Activated T-helper 1 cell treated with anti-CD3 and anti-CD28 coated beads, Interleukin-12 subunit alpha, Interleukin-12 subunit beta, Interleukin-2, Interleukin-4 antibody, amounts not matched to agents 30 ng/mL and 10 ng/mL and 1 ng/mL, durations not matched to agents 14 hours and 24 hours and 36 hours (primary cell): ENCODE measurements around the gene STMND1. TPM values are rescaled to one million over a fixed set of nuclear protein-coding genes. Genes with fewer than 3 reads are reported as not detected.

Experiments used
- DNase-seq: peaks from one replicate; pipeline ENCODE4 v3.0.0; 2021; ENCODE audit warnings: low spot score
- H3K27ac Mint-ChIP-seq: one replicate; pipeline ENCODE4 v1.8.0; 2021; ENCODE audit warnings: mild to moderate bottlenecking, mixed read lengths
- H3K27me3 Mint-ChIP-seq: one replicate; pipeline ENCODE4 v1.8.0; 2022; ENCODE audit warnings: mild to moderate bottlenecking, moderate library complexity, mixed read lengths; ENCODE audit not compliant: insufficient read depth
- H3K36me3 Mint-ChIP-seq: one replicate; pipeline ENCODE4 v1.8.0; 2021; ENCODE audit warnings: low read depth, mixed read lengths
- H3K4me1 Mint-ChIP-seq: one replicate; pipeline ENCODE4 v1.8.0; 2021; ENCODE audit warnings: low read depth, mixed read lengths
- H3K4me3 Mint-ChIP-seq: one replicate; pipeline ENCODE4 v1.8.0; 2021; ENCODE audit warnings: mild to moderate bottlenecking, moderate library complexity, mixed read lengths
- H3K9me3 Mint-ChIP-seq: one replicate; pipeline ENCODE4 v1.8.0; 2021; ENCODE audit warnings: mixed read lengths
- intact Hi-C: fragments of 100-400 bp; cut with micrococcal nuclease; formaldehyde crosslinking; loops from one replicate; pipeline ENCODE4 v1.15.1; 2024
- total RNA-seq: library from RNA; stranded (reverse); gene quantifications from 2 replicates; pipeline ENCODE4 v1.2.3, GENCODE V29; 2022

STMND1 gene
- total RNA-seq, 1 donor from 2014 or later, result not detected

DNA sequence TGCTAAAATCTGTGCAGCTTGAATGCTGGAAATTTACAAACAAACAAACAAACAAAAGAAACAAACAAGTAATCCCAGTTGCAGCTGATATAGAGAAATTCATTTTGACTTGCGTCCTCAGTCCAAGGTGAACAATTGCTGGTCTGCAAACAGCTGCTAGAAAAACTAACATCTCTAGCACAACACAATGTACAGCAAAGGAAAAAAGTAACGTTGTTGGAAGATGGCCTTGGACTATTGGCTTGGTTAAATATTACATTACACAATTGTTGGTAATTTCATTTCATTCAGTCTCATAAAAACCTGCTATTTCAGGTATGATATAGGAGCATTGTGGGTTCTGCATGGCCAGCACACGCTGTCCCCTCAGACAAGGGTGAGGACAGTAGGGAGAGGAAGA lies 50.0 kb downstream of the STMND1 start:
- Mint-ChIP-seq H3K36me3 (no peaks in the 10 kb centered on the region), H3K4me3 (no peak overlapping the region), H3K9me3 (peaks cover 10% of the 10 kb centered on the region), H3K27ac (no peak overlapping the region), H3K27me3 (no peaks in the 10 kb centered on the region), H3K4me1 (no peaks in the 10 kb centered on the region)
- no peak for DNase-seq
- intact Hi-C loops, result no loop called here

DNA sequence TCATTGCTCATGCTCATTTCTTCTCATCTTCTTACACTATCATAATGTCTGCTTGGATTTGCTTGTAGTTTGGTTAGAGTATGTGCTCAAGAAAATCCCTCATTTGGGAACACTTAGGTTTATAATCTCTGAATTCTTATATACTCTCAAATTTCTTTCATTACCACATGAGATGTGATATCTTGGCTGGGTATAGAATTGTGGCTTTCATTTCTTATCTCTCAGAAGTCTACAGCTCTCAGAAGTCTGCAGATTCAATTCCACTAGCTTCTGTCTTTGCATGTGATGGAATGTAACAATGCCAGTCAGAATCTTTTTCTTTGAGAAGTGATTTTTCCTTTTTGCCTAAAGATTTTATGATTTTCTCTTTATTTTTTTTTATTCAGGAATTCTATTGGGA lies 50.9 kb downstream of the STMND1 start:
- H3K27me3 Mint-ChIP-seq, result no peaks in the 10 kb centered on the region
- H3K4me1 Mint-ChIP-seq, result no peaks in the 10 kb centered on the region
- DNase-seq, result no peak
- peaks cover 10% of the 10 kb centered on the region for H3K9me3 Mint-ChIP-seq
- H3K36me3 Mint-ChIP-seq, result no peaks in the 10 kb centered on the region
- intact Hi-C loops, result no loop called here
- no peak overlapping the region for H3K27ac Mint-ChIP-seq
- no peak overlapping the region for H3K4me3 Mint-ChIP-seq

- Mint-ChIP-seq H3K9me3 (peaks cover 10% of the 10 kb centered on the region), H3K27ac (no peak overlapping the region), H3K27me3 (no peaks in the 10 kb centered on the region), H3K4me1 (no peaks in the 10 kb centered on the region), H3K36me3 (no peaks in the 10 kb centered on the region), H3K4me3 (no peak overlapping the region)
- intact Hi-C loops, result loop anchor here (1.0 to 2.0 kb wide), 3 partner anchors 648 to 966 kb away; partner anchors contain the start of gene NHLRC1
- peak; percentile 17 for DNase-seq
Measured at GRCh38 chr6:17156112-17156921, 54.5 kb downstream of the STMND1 start.

- no peaks in the 10 kb centered on the region for H3K4me1 Mint-ChIP-seq
- intact Hi-C loops, result loop anchor here (1.0 to 2.0 kb wide), 3 partner anchors 647 to 966 kb away; partner anchors contain the start of gene NHLRC1
- DNase-seq, result no peak
- no peak overlapping the region for H3K27ac Mint-ChIP-seq
- H3K27me3 Mint-ChIP-seq, result no peaks in the 10 kb centered on the region
- no peak overlapping the region for H3K4me3 Mint-ChIP-seq
- H3K9me3 Mint-ChIP-seq, result peaks cover 10% of the 10 kb centered on the region
- H3K36me3 Mint-ChIP-seq, result no peaks in the 10 kb centered on the region
Measured at GRCh38 chr6:17156966-17157365, 55.1 kb downstream of the STMND1 start.

- no peak overlapping the region for H3K27ac Mint-ChIP-seq
- H3K27me3 Mint-ChIP-seq, result no peaks in the 10 kb centered on the region
- peaks cover 6% of the 10 kb centered on the region for H3K9me3 Mint-ChIP-seq
- intact Hi-C loops, result loop anchor here (2.0 kb wide), 1 partner anchor 965 kb away; the partner anchor contains the start of gene NHLRC1
- no peaks in the 10 kb centered on the region for H3K36me3 Mint-ChIP-seq
- no peak overlapping the region for H3K4me3 Mint-ChIP-seq
- DNase-seq, result no peak
- H3K4me1 Mint-ChIP-seq, result no peaks in the 10 kb centered on the region
Measured at GRCh38 chr6:17157617-17158016, 55.8 kb downstream of the STMND1 start.

GRCh38 chr6:17159240-17159639 lies 57.4 kb downstream of the STMND1 start:
- H3K36me3 Mint-ChIP-seq, result no peaks in the 10 kb centered on the region

DNA sequence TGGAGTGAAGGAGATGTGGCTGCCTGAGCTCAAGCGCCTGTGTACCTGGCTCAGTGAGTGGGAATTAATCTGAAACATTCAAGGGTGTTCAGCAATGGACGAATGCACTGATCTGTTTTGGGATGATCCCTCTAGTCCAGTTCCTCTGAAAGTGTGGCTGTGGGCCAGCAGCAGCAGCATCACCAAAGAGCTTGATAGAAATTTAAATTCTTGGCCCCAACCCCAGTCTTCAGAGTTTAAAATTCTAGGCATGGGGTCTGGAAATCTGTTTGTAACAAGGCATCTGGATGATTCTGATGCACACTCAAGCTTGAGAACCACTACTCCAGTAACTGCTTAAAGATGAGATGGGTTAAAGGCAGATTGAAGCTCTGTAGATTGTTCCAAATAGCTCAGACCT lies 59.2 kb downstream of the STMND1 start:
- DNase-seq, result no peak
- no peaks in the 10 kb centered on the region for H3K36me3 Mint-ChIP-seq
- no peak overlapping the region for H3K4me3 Mint-ChIP-seq
- no peaks in the 10 kb centered on the region for H3K9me3 Mint-ChIP-seq
- H3K27ac Mint-ChIP-seq, result no peak overlapping the region
- H3K4me1 Mint-ChIP-seq, result no peaks in the 10 kb centered on the region
- peaks cover 2% of the 10 kb centered on the region for H3K27me3 Mint-ChIP-seq
- intact Hi-C loops, result no loop called here

More at GRCh38 chr6:17159240-17159639, 57.4 kb downstream of the STMND1 start:
- H3K4me1 Mint-ChIP-seq, result no peaks in the 10 kb centered on the region
- intact Hi-C loops, result no loop called here
- H3K9me3 Mint-ChIP-seq, result no peaks in the 10 kb centered on the region
- no peak overlapping the region for H3K27ac Mint-ChIP-seq
- no peak overlapping the region for H3K4me3 Mint-ChIP-seq
- no peaks in the 10 kb centered on the region for H3K27me3 Mint-ChIP-seq
- DNase-seq, result no peak

DNA sequence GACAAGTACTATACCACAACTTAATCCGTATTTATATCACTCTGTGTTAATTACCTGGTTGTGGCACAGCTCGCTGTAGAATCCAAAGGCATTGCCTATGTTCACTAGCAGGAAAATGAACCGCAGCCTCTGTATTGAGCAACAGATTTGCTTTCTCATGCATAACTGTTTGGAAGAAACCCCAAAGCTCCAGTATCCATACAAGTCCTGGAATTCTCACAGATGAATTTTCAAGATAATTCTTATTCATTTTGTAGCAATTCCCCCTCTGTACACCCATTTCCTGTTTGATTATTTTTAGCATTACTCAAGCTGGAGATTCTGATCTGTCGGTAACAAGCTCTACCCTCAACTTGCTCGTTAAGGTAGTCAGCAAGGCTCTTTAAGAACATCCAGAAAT lies 63.5 kb downstream of the STMND1 start:
- H3K4me3 Mint-ChIP-seq, result no peak overlapping the region
- no peaks in the 10 kb centered on the region for H3K4me1 Mint-ChIP-seq
- peaks cover 2% of the 10 kb centered on the region for H3K27me3 Mint-ChIP-seq
- H3K9me3 Mint-ChIP-seq, result no peaks in the 10 kb centered on the region
- no peak for DNase-seq
- H3K36me3 Mint-ChIP-seq, result no peaks in the 10 kb centered on the region
- no peak overlapping the region for H3K27ac Mint-ChIP-seq
- intact Hi-C loops, result no loop called here

DNA sequence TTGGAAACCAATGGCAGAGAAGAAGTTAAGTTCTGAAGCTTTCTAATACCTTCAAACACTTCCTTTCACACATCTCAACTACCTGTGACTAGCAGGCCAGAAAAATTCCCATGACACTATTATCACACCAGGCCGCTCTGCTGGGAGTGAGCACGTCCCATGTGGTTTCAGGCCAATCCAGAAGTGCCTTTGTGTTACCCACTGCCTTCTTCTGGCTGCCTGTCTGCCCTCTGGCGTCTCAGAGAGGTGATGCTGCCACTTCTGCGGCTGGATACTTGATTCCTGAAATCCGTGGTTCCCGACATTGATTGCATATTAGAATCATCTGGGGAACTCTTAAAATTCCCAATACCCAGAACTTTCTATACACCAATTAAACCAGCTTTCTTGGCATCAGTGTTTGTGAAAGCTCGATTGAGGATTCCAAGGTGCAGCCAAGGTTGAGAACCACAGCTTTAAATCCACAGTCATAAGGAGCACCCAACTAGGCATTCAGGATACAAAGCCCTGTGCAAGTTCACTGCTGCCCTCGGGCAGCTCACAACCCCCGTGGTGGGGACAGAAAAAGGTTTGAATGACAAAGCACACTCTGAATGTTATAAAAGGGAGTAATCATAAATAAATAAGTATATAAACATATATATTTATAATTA lies 65.6 kb downstream of the STMND1 start:
- peaks cover 2% of the 10 kb centered on the region for H3K27me3 Mint-ChIP-seq
- no peak overlapping the region for H3K27ac Mint-ChIP-seq
- DNase-seq, result no peak
- no peak overlapping the region for H3K4me3 Mint-ChIP-seq
- no peaks in the 10 kb centered on the region for H3K4me1 Mint-ChIP-seq
- H3K9me3 Mint-ChIP-seq, result no peaks in the 10 kb centered on the region
- no peaks in the 10 kb centered on the region for H3K36me3 Mint-ChIP-seq
- intact Hi-C loops, result no loop called here

- H3K9me3 Mint-ChIP-seq, result no peaks in the 10 kb centered on the region
- no peak overlapping the region for H3K27ac Mint-ChIP-seq
- intact Hi-C loops, result no loop called here
- no peaks in the 10 kb centered on the region for H3K36me3 Mint-ChIP-seq
- H3K4me1 Mint-ChIP-seq, result no peaks in the 10 kb centered on the region
- DNase-seq, result no peak
- H3K4me3 Mint-ChIP-seq, result no peak overlapping the region
- peaks cover 2% of the 10 kb centered on the region for H3K27me3 Mint-ChIP-seq
Measured at GRCh38 chr6:17169291-17169690, 67.4 kb downstream of the STMND1 start.

- Mint-ChIP-seq H3K36me3 (no peaks in the 10 kb centered on the region), H3K9me3 (no peaks in the 10 kb centered on the region), H3K4me3 (no peak overlapping the region), H3K27me3 (peaks cover 2% of the 10 kb centered on the region), H3K4me1 (no peaks in the 10 kb centered on the region), H3K27ac (no peak overlapping the region)
- no peak for DNase-seq
- intact Hi-C loops, result no loop called here
Measured at GRCh38 chr6:17169711-17170110, 67.9 kb downstream of the STMND1 start.

DNA sequence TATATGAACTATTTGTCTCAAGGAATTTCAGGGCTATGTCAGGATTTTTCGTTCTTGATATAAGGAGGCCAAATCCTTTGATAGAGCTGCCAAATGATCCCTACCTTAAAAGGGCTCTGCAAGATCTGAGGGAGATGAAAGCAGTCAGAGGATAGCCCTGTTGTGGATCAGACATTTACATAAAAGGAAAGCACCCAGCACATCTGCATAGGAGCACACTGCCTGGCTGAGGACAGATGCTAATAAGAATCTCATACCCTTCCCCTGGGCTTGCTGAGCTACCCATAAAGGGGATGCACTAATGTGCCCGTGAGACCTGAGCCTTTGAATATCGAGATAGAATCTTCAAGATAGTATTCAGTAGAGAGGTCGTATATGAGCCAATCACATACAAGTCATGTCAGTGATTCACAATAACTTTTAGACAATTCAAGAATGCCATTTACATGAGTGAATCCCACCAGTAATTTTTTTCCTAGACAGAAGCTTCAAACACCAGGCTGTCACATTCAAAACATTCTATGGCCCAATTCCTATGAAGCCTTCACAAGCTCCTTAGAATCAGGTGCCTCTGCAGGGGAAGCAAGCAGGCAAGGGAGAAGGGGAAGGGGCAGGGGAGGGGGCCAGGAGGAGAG lies 71.1 kb downstream of the STMND1 start:
- intact Hi-C loops, result no loop called here
- Mint-ChIP-seq H3K27me3 (no peaks in the 10 kb centered on the region), H3K4me3 (no peak overlapping the region), H3K9me3 (no peaks in the 10 kb centered on the region), H3K27ac (no peak overlapping the region), H3K4me1 (no peaks in the 10 kb centered on the region), H3K36me3 (no peaks in the 10 kb centered on the region)
- DNase-seq, result no peak

DNA sequence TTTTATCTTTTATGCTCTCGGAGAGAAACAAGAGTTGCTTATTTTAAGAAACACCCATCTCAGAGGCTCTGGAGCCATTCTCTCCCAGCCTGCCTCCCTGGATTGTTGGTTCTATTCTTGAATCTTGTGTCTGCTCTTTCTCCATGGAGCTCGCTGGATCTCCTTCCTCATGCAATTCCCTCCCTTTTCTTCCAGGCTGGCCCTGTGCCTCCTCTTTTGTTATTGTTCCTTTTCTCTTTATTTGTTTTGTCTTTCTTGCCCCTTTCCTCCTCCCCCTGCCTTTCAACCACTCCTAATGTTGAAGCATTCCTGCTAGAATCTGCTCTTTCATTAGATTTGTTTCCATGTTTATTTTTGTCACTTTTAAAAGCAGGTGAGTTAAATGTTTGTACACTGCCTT lies 76.5 kb downstream of the STMND1 start:
- Mint-ChIP-seq H3K4me3 (no peak overlapping the region), H3K36me3 (no peaks in the 10 kb centered on the region), H3K9me3 (no peaks in the 10 kb centered on the region), H3K27ac (no peak overlapping the region), H3K27me3 (peaks cover 3% of the 10 kb centered on the region), H3K4me1 (no peaks in the 10 kb centered on the region)
- no peak for DNase-seq
- intact Hi-C loops, result no loop called here
